IPS-20b (cell line): Measurements from ENCODE around the gene ADCY3.

ENCODE experiments used
- H3K27ac ChIP-seq: one replicate; pipeline ENCODE4 v1.5.1; 2013; ENCODE audit warnings: low read length
- H3K27me3 ChIP-seq: 2 replicates; pipeline ENCODE4 v1.6.1; 2013; ENCODE audit warnings: mild to moderate bottlenecking, low read length, inconsistent platforms; ENCODE audit not compliant: insufficient read depth
- H3K36me3 ChIP-seq: 2 replicates; pipeline ENCODE4 v1.6.1; 2013; ENCODE audit warnings: low read depth, mild to moderate bottlenecking, inconsistent platforms, low read length, moderate library complexity; ENCODE audit not compliant: insufficient read depth
- H3K4me1 ChIP-seq: 2 replicates; pipeline ENCODE4 v1.6.1; 2013; ENCODE audit warnings: mild to moderate bottlenecking, control low read depth, inconsistent platforms, low read length, moderate library complexity; ENCODE audit not compliant: insufficient read depth
- H3K4me3 ChIP-seq: 2 replicates; pipeline ENCODE4 v1.5.1; 2013; ENCODE audit warnings: mild to moderate bottlenecking, low read length, inconsistent platforms
- H3K9ac ChIP-seq: 2 replicates; pipeline ENCODE4 v1.6.1; 2013; ENCODE audit warnings: low read depth, mild to moderate bottlenecking, inconsistent platforms, low read length, moderate library complexity
- H3K9me3 ChIP-seq: 2 replicates; pipeline ENCODE4 v1.6.1; 2013; ENCODE audit warnings: mild to moderate bottlenecking, low read depth, low read length, inconsistent platforms; ENCODE audit not compliant: insufficient read depth

The ADCY3 gene

DNA sequence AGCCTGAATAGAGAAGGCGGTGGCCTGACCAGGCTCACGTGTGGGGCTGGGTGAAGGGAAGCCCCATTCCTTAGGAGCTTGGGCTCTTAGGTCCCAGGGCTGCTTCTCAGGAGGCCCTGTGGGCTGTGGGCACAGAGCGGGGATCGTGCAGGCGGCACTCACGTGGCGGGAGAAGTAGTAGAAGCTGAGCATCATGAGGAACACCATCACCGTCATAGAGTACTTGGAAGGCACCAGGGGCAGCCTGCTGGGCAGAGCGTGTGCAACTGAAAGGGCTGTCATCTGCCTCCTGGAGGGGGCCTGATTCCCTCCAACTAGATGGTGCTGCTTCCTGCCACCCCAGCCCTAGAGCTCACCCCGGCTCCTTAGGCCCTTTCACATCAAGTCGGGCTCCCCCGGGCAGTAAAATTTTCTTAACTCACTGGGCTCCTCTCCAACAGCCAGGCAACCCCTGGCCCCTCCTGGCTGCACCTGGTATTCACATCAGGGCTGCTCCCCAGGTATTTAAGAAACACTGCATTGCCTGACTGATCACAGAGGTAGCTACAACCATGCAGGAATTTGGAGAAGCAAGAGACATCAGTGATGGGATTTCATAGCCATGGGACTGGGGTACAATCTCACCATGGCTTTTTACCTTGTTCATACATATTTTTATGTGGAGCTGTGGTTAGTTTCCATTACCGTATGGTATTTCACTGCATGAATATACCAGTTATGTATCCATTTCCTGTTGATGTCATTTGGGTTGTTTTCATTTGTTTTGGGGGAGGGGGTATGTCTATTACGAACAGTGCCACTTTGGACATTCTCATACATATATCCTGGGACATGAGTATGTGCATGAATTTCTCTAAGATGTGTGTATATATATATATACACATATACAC, 93.9 kb downstream of the ADCY3 start:
- no peaks in the 10 kb centered on the region for H3K27me3 ChIP-seq
- no peak overlapping the region for H3K4me3 ChIP-seq
- no peak overlapping the region for H3K27ac ChIP-seq
- H3K4me1 ChIP-seq, result peaks cover 16% of the 10 kb centered on the region
- H3K9me3 ChIP-seq, result no peaks in the 10 kb centered on the region
- peaks cover 33% of the 10 kb centered on the region; the same call in 1 of the 2 replicates for H3K36me3 ChIP-seq
- no peak overlapping the region for H3K9ac ChIP-seq

GRCh38 chr2:24824966-24825882, 94.8 kb downstream of the ADCY3 start:
- H3K4me1 ChIP-seq, result peaks cover 23% of the 10 kb centered on the region
- H3K36me3 ChIP-seq, result peaks cover 42% of the 10 kb centered on the region
- H3K9me3 ChIP-seq, result no peaks in the 10 kb centered on the region
- no peaks in the 10 kb centered on the region for H3K27me3 ChIP-seq
- H3K27ac ChIP-seq, result no peak overlapping the region
- H3K4me3 ChIP-seq, result no peak overlapping the region
- no peak overlapping the region for H3K9ac ChIP-seq

DNA sequence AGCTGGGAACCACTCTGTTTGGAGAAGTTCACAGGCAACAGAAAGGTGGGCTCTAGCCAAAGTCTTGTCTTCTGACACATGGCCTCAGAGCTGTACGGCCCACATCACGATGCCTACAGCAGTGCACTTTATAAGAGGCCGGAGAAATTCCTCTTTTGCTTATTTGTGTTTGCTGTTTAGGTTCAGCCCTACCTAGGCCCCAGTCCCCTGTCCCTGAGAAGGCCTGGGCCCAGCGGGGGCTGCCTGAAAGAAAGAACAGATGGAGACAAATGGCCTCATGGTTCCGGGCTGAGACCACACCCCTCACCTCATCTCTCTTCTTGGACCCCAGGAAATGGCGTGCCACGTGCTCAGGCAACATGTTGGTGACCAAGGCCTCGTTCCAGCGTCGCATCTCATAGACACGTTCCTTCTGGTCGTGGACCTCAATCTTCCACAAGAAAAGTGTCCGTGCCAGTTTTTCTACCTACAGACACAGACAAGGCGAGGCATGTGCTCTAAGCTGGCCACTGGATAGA, 95.9 kb downstream of the ADCY3 start:
- no peak overlapping the region for H3K4me3 ChIP-seq
- H3K9me3 ChIP-seq, result no peaks in the 10 kb centered on the region
- H3K36me3 ChIP-seq, result peaks cover 52% of the 10 kb centered on the region
- peaks cover 23% of the 10 kb centered on the region for H3K4me1 ChIP-seq
- H3K27me3 ChIP-seq, result no peaks in the 10 kb centered on the region
- H3K27ac ChIP-seq, result no peak overlapping the region
- H3K9ac ChIP-seq, result no peak overlapping the region

GRCh38 chr2:24822049-24822706, 97.9 kb downstream of the ADCY3 start:
- Histone ChIP-seq H3K4me3 (peak overlapping the region; percentile 51), H3K4me1 (peaks cover 23% of the 10 kb centered on the region), H3K27ac (peak overlapping the region; percentile 4), H3K36me3 (peaks cover 71% of the 10 kb centered on the region), H3K27me3 (no peaks in the 10 kb centered on the region), H3K9ac (no peak overlapping the region; the same call in 1 of the 2 replicates), H3K9me3 (no peaks in the 10 kb centered on the region)

DNA sequence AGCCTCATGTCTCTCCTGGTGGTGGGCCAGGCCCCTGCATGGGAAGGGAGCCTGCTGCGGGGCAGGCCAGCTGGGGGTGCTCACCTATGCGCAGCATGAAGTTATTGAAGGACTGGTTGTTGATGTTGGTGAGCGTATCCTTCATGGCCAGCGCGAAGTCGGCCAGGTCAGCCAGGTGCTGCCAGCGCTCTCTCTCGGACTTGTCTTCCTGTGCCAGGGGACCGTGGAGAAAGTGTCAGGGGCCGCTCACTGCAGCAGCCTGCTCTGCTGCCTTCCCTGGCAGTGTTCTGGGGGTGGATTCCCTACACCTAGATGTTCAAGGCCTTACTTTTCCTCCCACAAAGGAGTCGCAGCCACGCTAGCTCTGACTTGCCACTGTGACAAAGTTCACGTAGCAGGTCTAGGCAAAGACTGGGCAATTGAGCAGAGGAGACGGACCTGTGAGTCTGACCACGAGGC, 98.6 kb downstream of the ADCY3 start:
- Histone ChIP-seq H3K9ac (no peak overlapping the region; the same call in 1 of the 2 replicates), H3K36me3 (peaks cover 78% of the 10 kb centered on the region), H3K4me3 (peak overlapping the region; percentile 29; the same call in 1 of the 2 replicates), H3K27ac (peak overlapping the region; percentile 3), H3K27me3 (no peaks in the 10 kb centered on the region), H3K9me3 (no peaks in the 10 kb centered on the region), H3K4me1 (peaks cover 23% of the 10 kb centered on the region)

- peaks cover 85% of the 10 kb centered on the region for H3K36me3 ChIP-seq
- peak overlapping the region; percentile 3 for H3K27ac ChIP-seq
These were observed 99.2 kb downstream of the ADCY3 start for GRCh38 chr2:24820598-24821432.

DNA sequence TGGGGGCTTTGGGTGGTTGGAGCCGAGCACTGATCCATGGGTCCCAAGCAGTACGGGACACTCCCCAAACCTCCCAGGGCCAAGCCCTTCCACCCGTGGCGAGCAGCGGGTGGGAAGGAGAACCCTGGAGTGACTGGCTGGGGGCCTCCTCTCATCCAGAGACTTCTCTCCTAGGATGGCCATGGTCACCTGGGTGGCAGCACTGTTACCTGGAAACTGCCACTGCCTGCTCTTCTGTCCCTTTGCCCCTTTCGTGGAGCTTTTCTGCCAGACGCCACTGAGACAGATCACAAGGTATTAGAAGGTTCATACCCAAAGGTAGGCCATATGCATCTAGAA, 99.9 kb downstream of the ADCY3 start:
- Histone ChIP-seq H3K27ac (no peak overlapping the region), H3K36me3 (peaks cover 92% of the 10 kb centered on the region), H3K4me3 (no peak overlapping the region)

More at GRCh38 chr2:24820598-24821432, 99.2 kb downstream of the ADCY3 start:
- Histone ChIP-seq H3K9me3 (no peaks in the 10 kb centered on the region), H3K4me1 (peaks cover 23% of the 10 kb centered on the region), H3K4me3 (no peak overlapping the region), H3K27me3 (no peaks in the 10 kb centered on the region), H3K9ac (no peak overlapping the region)

DNA sequence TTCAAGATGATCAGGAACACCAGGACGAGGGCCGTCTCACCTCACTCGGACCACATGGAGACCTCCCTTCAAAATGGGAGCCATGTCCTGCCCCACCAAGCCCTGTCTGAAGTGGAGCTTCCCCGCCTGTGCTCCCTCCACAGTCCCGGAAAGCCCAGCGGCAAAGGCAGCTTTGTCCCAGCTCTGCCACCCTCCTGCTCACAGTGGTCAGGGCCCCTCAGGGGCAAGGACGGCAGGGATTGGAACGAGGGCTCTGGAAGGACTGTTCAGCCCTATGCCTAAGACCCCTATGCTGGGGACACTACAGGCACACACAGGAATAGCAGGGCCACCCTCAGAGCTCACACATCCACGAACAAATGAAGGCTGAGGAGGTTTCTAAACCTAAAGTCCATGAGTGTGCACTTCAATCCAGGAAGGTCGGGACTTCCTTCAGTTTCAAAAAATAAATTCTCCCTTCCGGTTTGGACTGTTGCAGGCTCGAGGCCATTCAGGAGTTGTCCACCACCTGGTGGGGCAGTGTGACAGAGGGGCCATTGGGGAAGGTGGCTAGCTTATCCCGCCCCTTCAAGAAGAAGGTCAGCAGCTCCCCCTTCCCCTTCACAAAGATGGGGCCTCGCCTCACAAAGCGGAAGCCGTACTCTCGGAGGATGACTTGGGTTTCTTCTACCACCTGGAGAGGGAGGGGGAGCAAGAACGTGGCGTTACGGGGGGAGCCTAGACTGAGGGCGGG, 100.4 kb downstream of the ADCY3 start:
- peaks cover 23% of the 10 kb centered on the region for H3K4me1 ChIP-seq
- no peak overlapping the region for H3K9ac ChIP-seq
- H3K27ac ChIP-seq, result no peak overlapping the region
- H3K27me3 ChIP-seq, result no peaks in the 10 kb centered on the region
- no peak overlapping the region for H3K4me3 ChIP-seq
- H3K9me3 ChIP-seq, result no peaks in the 10 kb centered on the region
- H3K36me3 ChIP-seq, result peaks cover 92% of the 10 kb centered on the region

More for the DNA sequence above, 99.9 kb downstream of the ADCY3 start:
- Histone ChIP-seq H3K4me1 (peaks cover 23% of the 10 kb centered on the region), H3K9me3 (no peaks in the 10 kb centered on the region), H3K27me3 (no peaks in the 10 kb centered on the region), H3K9ac (no peak overlapping the region)

GRCh38 chr2:24818721-24819167, 101.3 kb downstream of the ADCY3 start:
- H3K36me3 ChIP-seq, result peaks cover 94% of the 10 kb centered on the region
- H3K4me1 ChIP-seq, result peaks cover 23% of the 10 kb centered on the region
- no peaks in the 10 kb centered on the region for H3K9me3 ChIP-seq
- no peak overlapping the region for H3K27ac ChIP-seq
- no peak overlapping the region for H3K4me3 ChIP-seq
- H3K9ac ChIP-seq, result no peak overlapping the region
- no peaks in the 10 kb centered on the region for H3K27me3 ChIP-seq

DNA sequence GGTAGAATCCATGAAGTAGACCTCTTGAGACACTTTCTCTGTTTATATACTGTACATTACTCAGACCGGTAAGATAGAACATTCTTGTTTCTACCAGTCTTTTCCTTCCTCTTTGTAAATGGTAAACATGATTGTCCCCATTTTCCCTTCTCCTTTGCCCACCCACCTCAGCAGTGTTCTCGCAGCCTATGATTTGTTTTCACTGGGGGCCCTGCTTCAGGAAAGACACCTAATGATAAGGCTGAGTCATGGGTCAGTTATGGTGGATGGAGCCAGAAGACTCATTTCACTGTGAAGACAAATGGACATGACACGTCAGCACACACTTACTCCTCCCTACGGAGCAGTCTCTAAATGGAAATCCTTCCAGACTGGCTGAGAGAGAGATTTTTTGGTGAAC, 103.2 kb downstream of the ADCY3 start:
- Histone ChIP-seq H3K4me1 (peaks cover 14% of the 10 kb centered on the region), H3K27me3 (no peaks in the 10 kb centered on the region), H3K4me3 (no peak overlapping the region), H3K27ac (no peak overlapping the region), H3K9ac (no peak overlapping the region), H3K9me3 (no peaks in the 10 kb centered on the region), H3K36me3 (peaks cover 88% of the 10 kb centered on the region)
